22Rv1 (cell line): ENCODE results near the gene UBL3.

Experiments
- CTCF ChIP-seq: fragments of 450-650 bp; IDR thresholded peaks from 2 replicates; pipeline ENCODE4 v1.5.1; 2017; ENCODE audit warnings: mild to moderate bottlenecking
- ZFX ChIP-seq: fragments of 450-650 bp; IDR thresholded peaks from 2 replicates; pipeline ENCODE4 v1.6.1; 2017; ENCODE audit warnings: antibody characterized with exemption, borderline replicate concordance

GRCh38 chr13:29882076-29882475 is 31.7 kb upstream of the UBL3 start:
- TF ChIP-seq CTCF (no peak), ZFX (no peak)
